WTC11 (cell line): Measurements from ENCODE around the gene GRIK2.

Source experiments
- TF ChIP-seq, protein P1 (sequence below): fragments of 200-600 bp; IDR thresholded peaks from 2 replicates; pipeline ENCODE4 v1.8.0; 2022; ENCODE audit warnings: antibody characterized with exemption
- TF ChIP-seq, protein P2 (sequence below): sonication (generic); formaldehyde crosslinking; IDR thresholded peaks from 2 replicates; pipeline ENCODE4 v1.8.0; 2022; ENCODE audit warnings: mild to moderate bottlenecking, missing genetic modification reagents

DNA sequence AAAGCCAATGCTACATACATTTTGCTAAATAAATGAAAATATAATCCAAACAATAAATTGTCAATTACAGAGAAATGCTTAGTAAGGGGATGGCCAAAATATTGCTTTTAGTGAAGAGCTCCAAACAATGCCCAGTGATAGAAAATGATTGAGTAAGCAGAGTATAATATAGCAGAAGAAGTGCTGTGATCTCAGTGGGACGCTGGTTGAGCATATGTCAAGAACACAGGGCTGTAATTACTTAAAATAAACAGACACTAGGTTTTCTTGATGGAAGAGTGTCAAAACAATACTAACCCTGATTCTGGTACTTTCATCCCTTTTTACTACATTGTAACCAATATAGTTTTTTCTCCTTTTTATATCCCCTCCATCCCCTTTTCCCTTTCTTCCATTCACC is 150.3 kb downstream of the GRIK2 start:
- TF ChIP-seq, protein P1, sequence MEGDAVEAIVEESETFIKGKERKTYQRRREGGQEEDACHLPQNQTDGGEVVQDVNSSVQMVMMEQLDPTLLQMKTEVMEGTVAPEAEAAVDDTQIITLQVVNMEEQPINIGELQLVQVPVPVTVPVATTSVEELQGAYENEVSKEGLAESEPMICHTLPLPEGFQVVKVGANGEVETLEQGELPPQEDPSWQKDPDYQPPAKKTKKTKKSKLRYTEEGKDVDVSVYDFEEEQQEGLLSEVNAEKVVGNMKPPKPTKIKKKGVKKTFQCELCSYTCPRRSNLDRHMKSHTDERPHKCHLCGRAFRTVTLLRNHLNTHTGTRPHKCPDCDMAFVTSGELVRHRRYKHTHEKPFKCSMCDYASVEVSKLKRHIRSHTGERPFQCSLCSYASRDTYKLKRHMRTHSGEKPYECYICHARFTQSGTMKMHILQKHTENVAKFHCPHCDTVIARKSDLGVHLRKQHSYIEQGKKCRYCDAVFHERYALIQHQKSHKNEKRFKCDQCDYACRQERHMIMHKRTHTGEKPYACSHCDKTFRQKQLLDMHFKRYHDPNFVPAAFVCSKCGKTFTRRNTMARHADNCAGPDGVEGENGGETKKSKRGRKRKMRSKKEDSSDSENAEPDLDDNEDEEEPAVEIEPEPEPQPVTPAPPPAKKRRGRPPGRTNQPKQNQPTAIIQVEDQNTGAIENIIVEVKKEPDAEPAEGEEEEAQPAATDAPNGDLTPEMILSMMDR: no peak
- TF ChIP-seq, protein P2, sequence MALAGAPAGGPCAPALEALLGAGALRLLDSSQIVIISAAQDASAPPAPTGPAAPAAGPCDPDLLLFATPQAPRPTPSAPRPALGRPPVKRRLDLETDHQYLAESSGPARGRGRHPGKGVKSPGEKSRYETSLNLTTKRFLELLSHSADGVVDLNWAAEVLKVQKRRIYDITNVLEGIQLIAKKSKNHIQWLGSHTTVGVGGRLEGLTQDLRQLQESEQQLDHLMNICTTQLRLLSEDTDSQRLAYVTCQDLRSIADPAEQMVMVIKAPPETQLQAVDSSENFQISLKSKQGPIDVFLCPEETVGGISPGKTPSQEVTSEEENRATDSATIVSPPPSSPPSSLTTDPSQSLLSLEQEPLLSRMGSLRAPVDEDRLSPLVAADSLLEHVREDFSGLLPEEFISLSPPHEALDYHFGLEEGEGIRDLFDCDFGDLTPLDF (CRISPR knock-in tag): no peak
